KOPT-K1 (cell line): ENCODE measurements around the gene MRC2.

ENCODE experiments used
- H3K27ac ChIP-seq: fragments of 200-600 bp; sonication (generic); 2 replicates; pipeline ENCODE4 v1.5.1; 2016; ENCODE audit warnings: antibody characterized with exemption, mild to moderate bottlenecking, low read depth, low read length; ENCODE audit not compliant: poor library complexity, severe bottlenecking
- H3K36me3 ChIP-seq: fragments of 200-600 bp; sonication (generic); 2 replicates; pipeline ENCODE4 v1.5.1; 2017; ENCODE audit warnings: antibody characterized with exemption, mild to moderate bottlenecking, low read length, moderate library complexity; ENCODE audit not compliant: insufficient read depth
- H3K9me3 ChIP-seq: fragments of 200-600 bp; sonication (generic); 2 replicates; pipeline ENCODE4 v1.5.1; 2017; ENCODE audit warnings: antibody characterized with exemption, low read length, mild to moderate bottlenecking; ENCODE audit not compliant: insufficient read depth, poor library complexity, severe bottlenecking

MRC2 gene

DNA sequence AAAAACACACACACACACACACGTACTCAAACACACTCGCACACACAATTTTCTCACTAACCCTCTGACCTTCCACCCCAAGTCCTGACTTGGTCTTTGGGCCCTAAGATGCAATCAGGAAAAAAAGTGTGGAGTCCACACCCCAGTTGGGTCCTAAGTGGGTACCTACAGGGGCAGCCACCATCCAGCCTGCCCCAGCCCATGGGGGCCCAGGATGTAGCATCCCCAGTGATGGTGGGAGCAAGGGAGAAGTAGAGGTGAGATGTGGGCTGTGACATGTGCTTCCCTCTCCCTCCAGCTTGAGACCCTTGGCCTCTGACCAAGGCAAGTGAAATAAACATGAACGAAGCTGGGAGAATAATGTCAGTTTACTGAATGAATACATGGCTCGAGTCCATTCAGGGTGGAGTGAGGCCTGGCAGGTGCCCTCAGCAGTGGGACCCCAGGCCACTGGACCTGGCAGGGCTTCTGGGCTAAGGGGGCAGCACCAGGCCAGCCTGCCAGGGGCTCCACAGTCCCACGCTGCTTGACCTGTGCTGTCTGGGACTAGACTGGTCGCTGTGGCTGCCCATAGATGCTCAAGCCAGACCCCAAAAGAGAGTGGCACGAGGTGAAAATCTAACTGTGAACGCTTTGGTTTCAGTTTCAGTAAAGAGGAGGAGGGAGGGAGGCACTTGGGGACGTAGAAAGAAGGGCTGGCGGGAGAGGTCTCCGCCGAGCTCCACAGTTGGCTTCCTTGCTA, 73.7 kb downstream of the MRC2 start:
- Histone ChIP-seq H3K9me3 (no peaks in the 10 kb centered on the region), H3K36me3 (no peaks in the 10 kb centered on the region), H3K27ac (no peak overlapping the region)

DNA sequence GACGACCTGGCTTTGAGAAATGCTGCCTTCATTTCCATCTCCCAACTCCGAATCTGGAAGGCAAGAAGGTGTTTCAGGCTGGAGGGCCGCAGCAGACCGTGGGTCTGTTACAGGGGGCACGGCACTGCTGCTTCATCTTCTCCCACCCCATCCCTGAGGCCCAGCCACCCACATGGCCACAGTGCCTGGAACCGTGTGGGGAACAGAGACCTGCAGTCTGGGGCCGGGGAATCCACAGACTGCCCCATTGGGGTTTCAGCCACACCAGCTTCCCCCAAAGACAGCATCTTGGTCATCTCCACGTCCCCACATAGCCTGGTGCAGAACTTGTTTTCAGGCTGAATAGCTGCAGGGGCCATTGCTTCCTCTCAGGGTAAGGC, 74.2 kb downstream of the MRC2 start:
- Histone ChIP-seq H3K9me3 (no peaks in the 10 kb centered on the region), H3K36me3 (no peaks in the 10 kb centered on the region), H3K27ac (no peak overlapping the region)

DNA sequence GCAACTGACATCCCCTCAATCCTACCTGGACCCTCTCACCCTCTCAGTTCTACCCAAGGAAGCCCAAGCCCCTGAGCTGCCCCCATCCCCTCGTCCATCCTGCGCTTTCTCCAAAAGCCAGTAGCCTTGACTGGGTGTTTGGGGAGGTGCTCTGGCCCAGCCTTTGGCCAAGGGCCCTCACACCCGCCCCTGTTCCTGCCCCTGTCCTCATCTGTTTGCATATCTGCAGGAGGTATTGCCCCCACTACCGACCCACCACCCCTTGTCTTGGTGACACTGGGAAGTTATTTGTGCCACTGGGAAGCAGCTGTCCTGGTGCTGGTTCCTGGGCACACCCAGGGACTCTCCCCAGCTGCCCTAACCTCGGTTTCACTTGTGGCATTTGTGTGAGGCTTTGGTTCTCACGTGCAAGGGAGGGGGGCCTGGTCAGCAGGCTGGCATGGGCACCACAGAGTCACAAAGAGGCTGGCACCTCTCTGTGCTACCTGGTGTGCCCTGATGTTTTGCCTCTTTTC, 75.3 kb downstream of the MRC2 start:
- H3K27ac ChIP-seq, result no peak overlapping the region
- H3K9me3 ChIP-seq, result no peaks in the 10 kb centered on the region
- H3K36me3 ChIP-seq, result no peaks in the 10 kb centered on the region

DNA sequence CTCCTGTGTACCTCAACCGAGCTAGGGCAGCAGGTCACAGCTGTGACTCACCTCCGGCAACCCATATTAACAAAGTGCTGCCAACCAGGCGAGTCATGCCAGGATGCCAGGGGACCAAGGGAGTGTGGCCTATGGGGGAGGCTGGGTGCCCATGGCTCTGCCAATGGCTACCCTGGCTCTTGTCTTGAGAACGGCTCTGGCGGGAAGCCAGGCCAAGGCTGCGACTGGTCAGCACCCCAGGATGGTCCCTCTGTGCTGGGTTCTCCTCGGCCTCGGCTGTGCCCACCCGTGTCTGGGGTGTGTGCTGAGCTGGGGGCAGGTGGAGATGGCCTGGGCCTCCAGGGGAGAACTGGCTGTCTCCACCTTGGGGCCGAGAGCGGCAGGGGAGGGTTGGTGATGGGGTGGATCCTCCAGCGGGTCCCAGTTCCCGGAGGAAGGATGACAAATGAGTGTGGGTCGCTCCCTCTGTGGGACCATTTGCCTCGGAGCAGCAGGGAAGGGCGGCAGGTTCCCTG, 75.8 kb downstream of the MRC2 start:
- Histone ChIP-seq H3K36me3 (no peaks in the 10 kb centered on the region), H3K27ac (no peak overlapping the region), H3K9me3 (no peaks in the 10 kb centered on the region)

DNA sequence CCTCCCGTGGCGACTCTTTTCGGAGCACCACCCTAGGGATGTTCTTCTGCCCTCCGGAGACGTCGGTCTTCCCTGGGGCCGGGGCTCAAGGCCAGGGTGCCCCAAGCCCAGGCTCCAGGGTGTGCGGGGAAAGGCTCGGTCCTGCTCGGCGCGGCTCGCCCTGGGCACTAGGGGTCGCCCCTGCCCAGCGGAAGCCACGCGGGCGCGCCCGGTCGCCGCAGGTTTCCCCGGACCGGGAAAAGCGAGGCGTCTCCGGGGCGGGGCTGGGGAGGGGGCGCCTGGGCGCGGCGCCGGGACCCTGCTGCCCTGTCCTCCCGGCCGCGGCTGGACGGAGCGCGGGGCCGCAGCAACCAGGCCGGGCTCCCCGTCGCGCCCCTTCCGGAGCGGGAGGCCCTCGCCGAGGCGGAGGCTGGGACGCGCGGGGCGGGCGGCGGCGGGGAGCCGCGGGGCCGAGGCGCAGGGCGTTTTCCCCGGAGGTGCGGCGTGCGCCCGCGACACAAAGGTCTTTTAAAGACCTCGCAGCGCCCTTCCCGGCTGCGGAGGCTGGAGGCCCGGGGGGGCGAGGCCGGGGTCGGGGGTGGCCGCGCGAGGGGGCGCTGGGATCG, 76.4 kb downstream of the MRC2 start:
- H3K9me3 ChIP-seq, result peaks cover 6% of the 10 kb centered on the region
- H3K27ac ChIP-seq, result no peak overlapping the region

DNA sequence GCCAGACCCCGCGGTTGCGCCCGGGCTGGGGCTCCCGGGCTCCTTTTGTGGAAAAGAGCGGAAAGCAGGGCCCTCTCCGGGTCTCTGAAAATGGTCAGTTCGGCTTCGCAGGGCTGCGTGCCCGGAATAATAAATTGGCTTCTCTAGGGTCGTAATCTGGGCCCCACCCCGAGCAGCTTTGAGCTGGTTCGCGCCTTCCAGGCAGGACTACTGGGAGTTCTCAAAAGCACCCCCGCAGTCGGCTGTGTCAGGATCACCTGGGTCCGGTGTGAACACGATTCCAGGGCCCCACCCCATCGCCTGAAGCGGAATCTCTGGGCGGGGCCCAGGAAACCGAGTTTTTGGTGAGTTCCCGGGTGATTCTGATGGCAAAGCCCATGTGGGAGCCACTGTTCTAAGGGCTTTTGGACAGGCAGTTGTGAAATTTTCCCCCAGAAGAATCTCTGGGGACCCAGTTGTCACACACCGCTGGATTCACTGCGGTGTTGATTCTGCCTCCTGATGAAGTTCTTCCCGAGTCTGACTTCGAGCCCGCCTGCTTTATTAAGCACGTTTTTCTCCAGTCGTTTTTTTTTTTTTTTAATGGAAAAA, 77.0 kb downstream of the MRC2 start:
- peaks cover 7% of the 10 kb centered on the region for H3K9me3 ChIP-seq
- no peak overlapping the region for H3K27ac ChIP-seq
- no peaks in the 10 kb centered on the region for H3K36me3 ChIP-seq

More for the DNA sequence above, 76.4 kb downstream of the MRC2 start:
- no peaks in the 10 kb centered on the region for H3K36me3 ChIP-seq

DNA sequence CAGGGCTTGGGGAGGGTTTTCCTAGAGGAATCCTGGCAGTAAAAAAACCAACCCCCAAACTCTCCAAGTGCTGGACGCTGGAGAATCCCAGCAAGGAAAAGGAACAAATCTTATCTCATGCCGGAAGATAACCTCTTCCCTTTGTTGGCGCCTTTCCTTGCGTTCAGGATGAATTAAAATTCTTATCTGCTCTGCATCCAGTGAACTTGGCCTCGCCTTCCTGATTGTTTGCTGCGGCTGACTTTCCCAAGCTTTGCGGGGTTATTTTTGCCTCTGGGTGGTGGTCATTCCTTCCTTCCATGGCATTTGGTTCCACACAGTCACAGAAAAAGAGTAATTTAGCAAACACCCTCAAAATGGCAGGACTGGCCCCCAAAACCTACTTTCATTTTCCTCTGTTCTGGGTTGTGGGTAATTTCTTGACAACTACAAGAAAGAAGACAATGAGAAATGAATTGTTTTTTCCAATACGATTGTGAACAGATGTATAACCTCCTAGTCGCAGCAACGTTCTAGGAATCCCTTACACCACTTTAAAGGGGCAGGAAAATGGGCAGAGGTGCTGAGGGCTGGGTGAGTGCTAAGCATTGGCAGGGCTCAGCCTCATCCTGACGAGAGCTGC, 77.8 kb downstream of the MRC2 start:
- peaks cover 7% of the 10 kb centered on the region for H3K9me3 ChIP-seq
- H3K36me3 ChIP-seq, result no peaks in the 10 kb centered on the region
- no peak overlapping the region for H3K27ac ChIP-seq

DNA sequence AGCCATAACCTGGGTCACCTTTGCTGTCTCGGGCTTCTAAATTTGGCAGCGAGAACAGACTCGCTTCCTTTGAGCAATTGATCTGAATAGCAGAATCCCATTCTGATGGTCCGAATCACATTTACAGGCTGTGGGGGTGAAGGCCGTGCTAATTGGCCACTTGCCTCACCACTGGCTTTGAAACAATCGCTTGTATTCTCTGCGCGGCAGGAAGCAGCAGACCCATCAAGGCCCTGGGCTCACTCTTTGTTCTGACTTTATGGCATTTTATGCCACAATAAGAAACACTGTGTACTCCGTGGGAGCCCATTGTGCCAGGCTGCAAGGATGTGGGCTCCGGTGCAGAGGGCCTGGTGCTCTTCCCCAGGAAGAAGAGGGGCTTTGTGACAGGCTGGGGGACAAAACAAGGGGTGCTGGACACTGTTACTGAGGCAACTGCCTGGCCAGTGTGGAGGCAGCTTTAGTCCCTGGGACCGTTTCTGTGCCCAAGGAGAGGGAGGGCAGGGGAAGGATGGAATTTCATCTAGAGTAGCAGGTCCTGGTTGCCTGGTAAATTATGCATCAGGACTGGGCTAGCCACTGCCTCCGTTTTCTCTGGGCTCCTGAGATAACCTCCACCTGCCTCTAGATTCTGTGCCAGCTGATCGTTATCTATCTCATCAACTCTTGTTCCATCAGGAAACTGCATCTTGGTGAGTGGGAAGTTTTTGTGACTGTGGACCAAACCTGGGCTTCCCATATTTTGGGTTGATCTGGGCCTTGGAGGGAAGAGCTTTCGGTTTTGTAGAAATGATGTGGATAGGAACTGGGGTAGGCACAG, 78.5 kb downstream of the MRC2 start:
- Histone ChIP-seq H3K9me3 (peaks cover 7% of the 10 kb centered on the region), H3K27ac (no peak overlapping the region)

DNA sequence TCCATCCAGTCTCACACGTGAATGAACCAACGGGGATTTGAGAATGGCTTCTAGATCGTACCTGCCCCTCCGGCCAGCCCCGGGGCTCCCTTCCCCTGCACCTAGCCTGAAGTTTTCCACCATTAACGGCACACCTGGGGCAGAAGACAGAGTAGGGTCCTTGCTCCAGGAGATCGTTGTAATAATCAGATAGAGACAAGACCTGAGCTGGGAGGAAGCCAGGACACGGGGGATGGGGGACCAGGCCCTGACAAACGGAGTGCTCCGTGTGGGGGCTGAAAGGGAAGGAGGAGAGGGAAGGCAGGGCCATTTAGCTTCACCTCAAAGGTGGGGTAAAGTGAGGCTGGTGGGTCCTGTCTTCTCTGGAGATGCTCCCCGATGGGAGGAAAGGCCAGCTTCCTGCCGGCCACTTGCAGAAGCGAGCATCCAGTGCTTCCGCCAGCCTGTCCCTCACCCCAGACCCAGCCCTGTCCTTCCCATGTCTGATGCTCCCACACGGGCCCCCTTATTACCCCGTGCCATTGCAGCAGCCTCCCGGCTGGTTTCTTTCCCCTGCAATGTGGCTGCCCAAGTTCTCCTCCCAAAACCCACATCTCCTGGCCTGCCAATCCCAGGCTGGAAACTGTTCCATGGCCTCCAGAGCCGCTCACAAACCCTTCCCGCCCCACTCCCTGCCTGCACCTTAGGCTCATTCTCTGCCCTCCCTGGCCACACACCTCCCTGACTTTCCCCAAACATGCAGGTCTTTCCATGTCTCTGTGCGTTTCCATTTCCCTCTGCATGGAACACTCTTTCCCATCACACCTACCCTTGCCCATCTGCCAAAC, 79.3 kb downstream of the MRC2 start:
- Histone ChIP-seq H3K9me3 (peaks cover 7% of the 10 kb centered on the region), H3K36me3 (no peaks in the 10 kb centered on the region), H3K27ac (no peak overlapping the region)

More for the DNA sequence above, 78.5 kb downstream of the MRC2 start:
- no peaks in the 10 kb centered on the region for H3K36me3 ChIP-seq

DNA sequence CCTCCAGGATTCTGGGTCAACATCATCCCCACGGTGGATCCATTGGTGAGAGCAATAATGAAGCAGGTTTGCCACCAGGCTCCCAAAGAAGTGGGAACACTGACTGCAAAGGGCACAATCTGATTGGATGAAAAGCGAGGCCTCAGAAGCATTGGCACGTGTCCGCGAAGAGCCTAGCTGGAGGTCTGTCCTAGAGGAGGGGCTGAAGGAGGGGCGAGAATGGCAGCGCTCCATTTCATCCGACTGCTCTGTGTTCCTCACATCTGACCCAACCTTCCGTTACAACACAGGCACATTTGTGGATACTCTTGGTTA, 79.9 kb downstream of the MRC2 start:
- H3K9me3 ChIP-seq, result peaks cover 7% of the 10 kb centered on the region
- no peak overlapping the region for H3K27ac ChIP-seq
- H3K36me3 ChIP-seq, result no peaks in the 10 kb centered on the region

DNA sequence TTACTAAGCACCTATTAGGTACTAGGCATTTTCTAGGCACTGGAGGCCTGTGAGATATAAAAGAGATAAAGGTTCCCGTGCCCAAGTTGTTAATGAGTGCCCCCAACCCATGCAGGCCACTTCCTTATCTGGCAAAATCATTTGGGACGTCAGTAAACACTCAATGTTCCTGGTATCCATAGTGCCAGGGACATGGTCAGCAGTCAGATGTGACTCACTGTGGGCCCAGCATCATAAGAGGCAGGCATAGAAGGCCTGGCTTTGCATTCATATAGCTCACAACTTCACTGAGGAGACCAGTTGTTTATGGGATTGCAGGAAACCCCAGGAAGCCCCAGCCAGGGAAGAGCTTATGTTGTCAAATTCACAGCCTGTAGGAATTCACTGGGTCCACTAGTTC, 81.1 kb downstream of the MRC2 start:
- peaks cover 7% of the 10 kb centered on the region for H3K9me3 ChIP-seq
- no peaks in the 10 kb centered on the region for H3K36me3 ChIP-seq
- H3K27ac ChIP-seq, result no peak overlapping the region

DNA sequence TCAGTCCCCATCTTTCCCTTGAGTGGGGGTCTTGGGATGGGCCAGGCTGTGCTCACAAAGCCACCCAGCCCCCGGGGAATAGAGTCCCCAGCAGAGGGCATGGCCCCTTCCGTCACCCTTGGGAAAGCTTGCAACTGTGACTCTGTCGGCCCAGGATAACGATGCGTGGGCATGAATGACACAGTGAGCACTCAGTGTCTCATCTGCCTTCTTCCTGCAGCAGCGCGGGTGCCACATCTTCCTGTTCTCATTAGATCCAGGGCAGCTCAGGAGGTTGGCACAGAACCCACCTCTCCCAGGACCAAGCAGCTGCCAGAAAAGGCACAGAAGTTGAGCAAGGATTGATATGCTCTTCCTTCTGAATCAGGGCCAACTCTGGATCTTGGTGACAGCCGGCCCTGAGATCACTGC, 84.7 kb downstream of the MRC2 start:
- H3K27ac ChIP-seq, result no peak overlapping the region
- H3K9me3 ChIP-seq, result peaks cover 7% of the 10 kb centered on the region
- no peaks in the 10 kb centered on the region for H3K36me3 ChIP-seq

DNA sequence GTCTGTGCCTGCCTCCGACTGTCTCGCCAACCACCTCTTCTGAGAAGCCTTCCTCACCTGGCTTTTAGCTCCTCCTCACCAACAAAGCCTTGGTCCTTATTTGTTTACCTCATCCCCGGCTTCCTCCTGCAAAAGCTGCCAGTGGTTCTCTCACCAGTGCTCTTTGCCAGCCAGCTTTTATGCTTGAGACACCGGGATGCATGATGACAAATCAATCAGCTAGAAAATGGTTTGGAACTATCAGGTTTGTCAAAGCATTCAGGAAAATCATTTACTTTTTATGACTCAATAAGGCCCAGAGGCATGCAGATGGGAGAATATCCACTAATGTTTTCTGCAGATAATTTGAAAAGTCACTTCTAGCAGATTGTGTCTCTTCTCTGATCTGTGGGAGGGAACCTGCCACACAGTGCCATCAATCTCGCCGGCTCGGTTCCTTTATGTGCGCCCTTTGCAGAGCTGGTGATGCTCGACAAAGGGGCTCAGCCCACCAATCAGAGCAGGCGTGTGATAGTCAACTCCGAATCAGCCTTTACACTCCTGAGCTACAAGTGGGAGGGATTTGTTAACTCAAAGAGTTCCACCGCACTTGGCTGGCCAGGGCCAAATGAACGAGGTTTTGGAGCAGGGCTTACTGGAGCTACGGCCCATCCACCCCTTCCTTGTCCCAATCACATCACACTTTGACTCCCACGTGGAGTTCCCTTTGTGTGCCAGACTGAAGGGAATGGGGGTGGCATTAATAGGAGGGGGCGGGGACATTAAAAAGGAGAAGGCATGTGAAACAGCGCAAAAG, 85.8 kb downstream of the MRC2 start:
- H3K9me3 ChIP-seq, result peaks cover 7% of the 10 kb centered on the region
- H3K36me3 ChIP-seq, result no peaks in the 10 kb centered on the region
- no peak overlapping the region for H3K27ac ChIP-seq
